ENCODE results near the gene TMEM54.

DNA sequence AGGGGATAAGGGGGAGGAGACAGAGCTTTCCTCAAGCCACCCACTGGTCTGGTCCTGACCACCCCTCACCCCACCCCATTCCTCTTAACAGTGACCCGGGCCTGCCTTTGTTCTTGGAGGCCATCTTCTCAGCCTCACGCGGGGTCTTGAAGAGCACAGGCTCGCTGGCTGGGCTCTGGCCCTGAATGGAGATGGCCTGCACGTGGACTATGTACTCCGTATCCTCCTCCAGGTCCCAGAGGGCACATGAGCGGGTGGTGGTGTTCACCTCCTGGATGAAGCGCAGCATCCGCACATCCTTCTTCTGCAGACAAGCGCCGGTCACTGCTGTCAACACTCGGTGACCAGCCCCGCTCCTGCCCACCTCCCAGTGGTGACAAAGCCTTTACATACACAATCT, 33.1 kb downstream of the TMEM54 start:
- TF ChIP-seq, protein P1, sequence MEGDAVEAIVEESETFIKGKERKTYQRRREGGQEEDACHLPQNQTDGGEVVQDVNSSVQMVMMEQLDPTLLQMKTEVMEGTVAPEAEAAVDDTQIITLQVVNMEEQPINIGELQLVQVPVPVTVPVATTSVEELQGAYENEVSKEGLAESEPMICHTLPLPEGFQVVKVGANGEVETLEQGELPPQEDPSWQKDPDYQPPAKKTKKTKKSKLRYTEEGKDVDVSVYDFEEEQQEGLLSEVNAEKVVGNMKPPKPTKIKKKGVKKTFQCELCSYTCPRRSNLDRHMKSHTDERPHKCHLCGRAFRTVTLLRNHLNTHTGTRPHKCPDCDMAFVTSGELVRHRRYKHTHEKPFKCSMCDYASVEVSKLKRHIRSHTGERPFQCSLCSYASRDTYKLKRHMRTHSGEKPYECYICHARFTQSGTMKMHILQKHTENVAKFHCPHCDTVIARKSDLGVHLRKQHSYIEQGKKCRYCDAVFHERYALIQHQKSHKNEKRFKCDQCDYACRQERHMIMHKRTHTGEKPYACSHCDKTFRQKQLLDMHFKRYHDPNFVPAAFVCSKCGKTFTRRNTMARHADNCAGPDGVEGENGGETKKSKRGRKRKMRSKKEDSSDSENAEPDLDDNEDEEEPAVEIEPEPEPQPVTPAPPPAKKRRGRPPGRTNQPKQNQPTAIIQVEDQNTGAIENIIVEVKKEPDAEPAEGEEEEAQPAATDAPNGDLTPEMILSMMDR (IDR thresholded peaks at IDR 0.05; ENCODE audit: low read length), result no peak
- TF ChIP-seq EZH2 (optimal IDR thresholded peaks at IDR 0.05; ENCODE audit: low read depth, low read length), result no peak

Measured in MM.1S (cell line).